Measurements from ENCODE around the gene PNMA1. TPM values are rescaled to one million over a fixed set of nuclear protein-coding genes. Genes with fewer than 3 reads are reported as not detected.
A peak's percentile ranks its signal among the peaks of the same experiment; 100 is the strongest.

The PNMA1 gene
- total and polyA plus RNA-seq, 9 of the 15 experiments (the other 6 are each of a cell fraction or from before 2014, with no cell fraction given), result 1.7 to 26.4 (median 8.7) TPM

GRCh38 chr14:73753887-73754795, 40.0 kb upstream of the PNMA1 start:
- BruUV-seq (replicated peaks), result no TSS peak
- in situ Hi-C loops (cut with MboI), result no loop called here
- ATAC-seq (peak; percentile 2), FAIRE-seq (peak; percentile 58), DNase-seq (ENCODE audit: extremely low read depth in 1 of 4, low spot score in 3 of 4) (no peak)
- WGBS (ENCODE audit: insufficient coverage, low coverage, missing lambda C conversion rate), result 18% methylated on average over 14 of the region's 14 CpGs
- peaks cover 4% of the 10 kb centered on the region for H3K9me1 ChIP-seq (ENCODE audit: control insufficient read depth, insufficient read depth, low read length)
- peaks cover 74 to 76% of the 10 kb centered on the region in 2 experiments for H3K4me1 ChIP-seq (replicated peaks in 1 of 2; ENCODE audit: control insufficient read depth in 2 of 2, insufficient read depth in 2 of 2, low read length in 2 of 2)
- peaks cover 14% of the 10 kb centered on the region for H4K20me1 ChIP-seq (replicated peaks; ENCODE audit: control insufficient read depth, insufficient read depth, low read length)
- peak overlapping the region; percentile 88 for H3K4me2 ChIP-seq (ENCODE audit: insufficient read depth, low read length)
- intact Hi-C loops (cut with micrococcal nuclease), result loop anchor here (2.0 to 5.0 kb wide), 2 partner anchors 13 to 33 kb away; no protein-coding TSS in a partner anchor
- POLR2A ChIA-PET, result interaction anchor here (0.6 to 6.2 kb wide), 14 partner anchors 11 to 133 kb away, joined by 3 to 80 read pairs (median 4); partner anchors contain the start of genes PTGR2 and ZNF410
- peaks cover 100% of the 10 kb centered on the region for H3K79me2 ChIP-seq (ENCODE audit: control insufficient read depth, insufficient read depth, low read length)
- H3K36me3 ChIP-seq (ENCODE audit: control insufficient read depth, insufficient read depth, low read length), result peaks cover 52% of the 10 kb centered on the region; the same call in 2 of the 3 replicates
- H3K9me3 ChIP-seq (replicated peaks; ENCODE audit: control insufficient read depth, insufficient read depth, low read depth, low read length), result no peaks in the 10 kb centered on the region
- peak overlapping the region; percentile 79 to 88 for H3K9ac ChIP-seq (ENCODE audit: insufficient read depth in 1 of 2, low read depth in 2 of 2, low read length in 2 of 2)
- CTCF ChIA-PET (ENCODE audit: low intra/inter-chr PET ratio), result no interaction called here
- H2AFZ ChIP-seq (ENCODE audit: low read depth, low read length), result no peak overlapping the region
- H3K4me3 ChIP-seq, result peak overlapping the region; percentile 33
- peak overlapping the region; percentile 84 for H3K27ac ChIP-seq (ENCODE audit: extremely low read depth, low read depth, low read length)
- no peaks in the 10 kb centered on the region for H3K27me3 ChIP-seq (ENCODE audit: control insufficient read depth in 2 of 2, insufficient read depth in 2 of 2, low read length in 2 of 2)
- TF ChIP-seq POLR2G (IDR thresholded peaks at IDR 0.05; ENCODE audit: low read depth, low read length), result peak; percentile 35; the same call in 1 of the 2 replicates
- TF ChIP-seq RAD51 (IDR thresholded peaks at IDR 0.05; ENCODE audit: borderline replicate concordance, low read depth), result no peak
- TF ChIP-seq RBBP5 (IDR thresholded peaks at IDR 0.05; ENCODE audit: borderline replicate concordance, insufficient read depth, low read length, poor library complexity, severe bottlenecking), result peak; percentile 26
- peak; percentile 7 for TF ChIP-seq KDM5B (IDR thresholded peaks at IDR 0.05; ENCODE audit: insufficient replicate concordance, low read depth, low read length)
- peak; percentile 20 for TF ChIP-seq SAP30 (IDR thresholded peaks at IDR 0.05; ENCODE audit: borderline replicate concordance, insufficient read depth, low read depth, low read length, poor library complexity, severe bottlenecking)
- no peak for TF ChIP-seq SNRNP70 (optimal IDR thresholded peaks at IDR 0.05; ENCODE audit: low read depth, low read length)
- 0 out of 2 replicates have a peak, but pooled peaks have one; percentile 4 for TF ChIP-seq RUNX1 (IDR thresholded peaks at IDR 0.05; ENCODE audit: low read depth)
- 0 out of 2 replicates have a peak, but pooled peaks have one; percentile 29 for TF ChIP-seq NFRKB (IDR thresholded peaks at IDR 0.05; ENCODE audit: low read depth)
- no peak for TF ChIP-seq PCBP2 (IDR thresholded peaks at IDR 0.05; ENCODE audit: low read depth, low read length, poor library complexity, severe bottlenecking)
- TF ChIP-seq, protein P1, sequence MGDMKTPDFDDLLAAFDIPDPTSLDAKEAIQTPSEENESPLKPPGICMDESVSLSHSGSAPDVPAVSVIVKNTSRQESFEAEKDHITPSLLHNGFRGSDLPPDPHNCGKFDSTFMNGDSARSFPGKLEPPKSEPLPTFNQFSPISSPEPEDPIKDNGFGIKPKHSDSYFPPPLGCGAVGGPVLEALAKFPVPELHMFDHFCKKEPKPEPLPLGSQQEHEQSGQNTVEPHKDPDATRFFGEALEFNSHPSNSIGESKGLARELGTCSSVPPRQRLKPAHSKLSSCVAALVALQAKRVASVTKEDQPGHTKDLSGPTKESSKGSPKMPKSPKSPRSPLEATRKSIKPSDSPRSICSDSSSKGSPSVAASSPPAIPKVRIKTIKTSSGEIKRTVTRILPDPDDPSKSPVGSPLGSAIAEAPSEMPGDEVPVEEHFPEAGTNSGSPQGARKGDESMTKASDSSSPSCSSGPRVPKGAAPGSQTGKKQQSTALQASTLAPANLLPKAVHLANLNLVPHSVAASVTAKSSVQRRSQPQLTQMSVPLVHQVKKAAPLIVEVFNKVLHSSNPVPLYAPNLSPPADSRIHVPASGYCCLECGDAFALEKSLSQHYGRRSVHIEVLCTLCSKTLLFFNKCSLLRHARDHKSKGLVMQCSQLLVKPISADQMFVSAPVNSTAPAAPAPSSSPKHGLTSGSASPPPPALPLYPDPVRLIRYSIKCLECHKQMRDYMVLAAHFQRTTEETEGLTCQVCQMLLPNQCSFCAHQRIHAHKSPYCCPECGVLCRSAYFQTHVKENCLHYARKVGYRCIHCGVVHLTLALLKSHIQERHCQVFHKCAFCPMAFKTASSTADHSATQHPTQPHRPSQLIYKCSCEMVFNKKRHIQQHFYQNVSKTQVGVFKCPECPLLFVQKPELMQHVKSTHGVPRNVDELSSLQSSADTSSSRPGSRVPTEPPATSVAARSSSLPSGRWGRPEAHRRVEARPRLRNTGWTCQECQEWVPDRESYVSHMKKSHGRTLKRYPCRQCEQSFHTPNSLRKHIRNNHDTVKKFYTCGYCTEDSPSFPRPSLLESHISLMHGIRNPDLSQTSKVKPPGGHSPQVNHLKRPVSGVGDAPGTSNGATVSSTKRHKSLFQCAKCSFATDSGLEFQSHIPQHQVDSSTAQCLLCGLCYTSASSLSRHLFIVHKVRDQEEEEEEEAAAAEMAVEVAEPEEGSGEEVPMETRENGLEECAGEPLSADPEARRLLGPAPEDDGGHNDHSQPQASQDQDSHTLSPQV (IDR thresholded peaks at IDR 0.05), result 0 out of 2 replicates have a peak, but pooled peaks have one; percentile 12
- peak; percentile 57 for TF ChIP-seq RBFOX2 (IDR thresholded peaks at IDR 0.05; ENCODE audit: low read depth, low read length)
- no peak for TF ChIP-seq ZNF239 (CRISPR knock-in tag; IDR thresholded peaks at IDR 0.05)
- TF ChIP-seq MXD1 (CRISPR knock-in tag; IDR thresholded peaks at IDR 0.05; ENCODE audit: borderline replicate concordance, poor library complexity, severe bottlenecking), result no peak
